ENCODE data around the gene SYNRG.
"Not testable (repeated sequence)": the region's sequence is repeated elsewhere in the genome, so short reads cannot be mapped to it uniquely, and the experiment has no call there.

Gene SYNRG

DNA sequence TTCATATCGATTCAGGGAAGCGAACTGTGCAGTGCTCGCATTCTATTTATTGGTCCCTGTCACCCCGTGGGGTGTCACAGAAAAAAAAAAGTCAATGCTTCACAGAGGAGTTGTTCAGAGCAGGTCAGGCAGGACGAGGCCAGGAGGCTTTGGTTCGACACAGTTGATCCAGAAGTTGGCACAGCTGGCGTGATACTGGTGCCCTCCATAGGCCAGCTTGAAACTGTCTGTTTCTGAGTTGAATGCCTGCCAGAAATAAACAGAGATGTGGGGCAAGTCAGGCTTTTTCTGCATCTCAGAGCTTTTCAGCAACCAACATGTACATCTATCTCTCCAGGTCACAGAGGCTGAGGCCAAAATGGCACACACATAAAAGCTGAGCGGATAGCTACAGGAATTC is 90.4 kb downstream of the SYNRG start:
- H3K27ac ChIP-seq (ENCODE audit: poor library complexity, severe bottlenecking), result no peak overlapping the region
- H3K27me3 ChIP-seq (ENCODE audit: insufficient read depth, poor library complexity, severe bottlenecking), result no peaks in the 10 kb centered on the region
- no peak overlapping the region for H3K4me3 ChIP-seq (ENCODE audit: severe bottlenecking)
- DNase-seq (ENCODE audit: low spot score), result no peak
- H3K36me3 ChIP-seq (ENCODE audit: low read depth), result peaks cover 36% of the 10 kb centered on the region
- no peak for ATAC-seq (ENCODE audit: low read depth)
- no peaks in the 10 kb centered on the region for H3K9me3 ChIP-seq (ENCODE audit: severe bottlenecking)
- TF ChIP-seq CTCF (IDR thresholded peaks at IDR 0.05; ENCODE audit: poor library complexity, severe bottlenecking), result peak; percentile 21
- H3K4me1 ChIP-seq (ENCODE audit: insufficient read depth, poor library complexity, severe bottlenecking), result peaks cover 3% of the 10 kb centered on the region

DNA sequence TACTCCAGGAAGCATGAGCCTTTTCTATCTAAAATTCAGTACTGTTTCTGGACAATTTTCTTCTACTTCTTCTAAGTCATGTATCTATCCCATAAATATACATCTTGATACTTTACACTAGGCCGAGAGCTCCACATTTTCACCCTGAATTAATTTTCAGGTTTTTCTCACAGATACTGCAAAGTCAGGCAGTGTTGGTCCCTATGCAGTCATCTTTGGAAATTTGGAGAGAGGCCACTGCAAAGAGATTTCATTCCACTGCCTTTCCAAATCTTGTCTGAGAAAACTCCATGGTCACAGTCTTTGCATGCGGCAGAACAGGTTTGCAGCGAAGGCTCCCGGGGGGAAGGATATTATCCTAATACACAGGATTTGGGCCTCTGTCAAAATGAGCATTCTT is 91.3 kb downstream of the SYNRG start:
- peaks cover 40% of the 10 kb centered on the region for H3K36me3 ChIP-seq (ENCODE audit: low read depth)
- no peak for ATAC-seq (ENCODE audit: low read depth)
- H3K27ac ChIP-seq (ENCODE audit: poor library complexity, severe bottlenecking), result no peak overlapping the region
- no peaks in the 10 kb centered on the region for H3K9me3 ChIP-seq (ENCODE audit: severe bottlenecking)
- H3K4me1 ChIP-seq (ENCODE audit: insufficient read depth, poor library complexity, severe bottlenecking), result peaks cover 3% of the 10 kb centered on the region
- DNase-seq (ENCODE audit: low spot score), result no peak
- no peaks in the 10 kb centered on the region for H3K27me3 ChIP-seq (ENCODE audit: insufficient read depth, poor library complexity, severe bottlenecking)
- H3K4me3 ChIP-seq (ENCODE audit: severe bottlenecking), result no peak overlapping the region
- no peak for TF ChIP-seq CTCF (IDR thresholded peaks at IDR 0.05; ENCODE audit: poor library complexity, severe bottlenecking)

DNA sequence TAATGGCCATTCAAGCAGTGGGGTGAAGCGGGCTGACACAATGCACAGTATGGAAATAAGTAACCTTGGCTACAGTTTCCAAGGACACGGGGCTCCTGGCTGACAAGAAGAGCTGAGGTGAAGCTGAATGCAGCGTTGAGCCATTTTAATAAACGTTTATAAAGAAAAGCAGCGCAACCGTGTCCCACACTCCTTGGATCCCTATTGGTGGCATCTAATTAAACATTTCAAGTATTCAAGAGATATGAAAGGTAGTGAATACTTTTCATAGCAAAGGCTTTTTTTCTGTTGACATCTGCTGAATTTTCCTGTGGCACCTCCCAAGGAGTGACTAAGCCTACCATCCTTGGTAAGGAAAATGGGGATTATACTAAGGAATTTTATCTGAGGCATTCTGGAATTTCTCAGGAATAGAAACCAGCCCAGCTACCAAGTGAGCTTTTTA is 93.1 kb downstream of the SYNRG start:
- Histone ChIP-seq H3K4me1 (ENCODE audit: insufficient read depth, poor library complexity, severe bottlenecking) (peaks cover 3% of the 10 kb centered on the region), H3K27ac (ENCODE audit: poor library complexity, severe bottlenecking) (peak overlapping the region; percentile 40), H3K27me3 (ENCODE audit: insufficient read depth, poor library complexity, severe bottlenecking) (no peaks in the 10 kb centered on the region), H3K36me3 (ENCODE audit: low read depth) (peaks cover 52% of the 10 kb centered on the region), H3K9me3 (ENCODE audit: severe bottlenecking) (no peaks in the 10 kb centered on the region), H3K4me3 (ENCODE audit: severe bottlenecking) (no peak overlapping the region)
- DNase-seq (ENCODE audit: low spot score), result no peak
- no peak for TF ChIP-seq CTCF (IDR thresholded peaks at IDR 0.05; ENCODE audit: poor library complexity, severe bottlenecking)
- ATAC-seq (ENCODE audit: low read depth), result peak; percentile 66; the same call in 2 of the 3 replicates

- Histone ChIP-seq H3K27ac (ENCODE audit: poor library complexity, severe bottlenecking) (no peak overlapping the region), H3K9me3 (ENCODE audit: severe bottlenecking) (no peaks in the 10 kb centered on the region), H3K4me1 (ENCODE audit: insufficient read depth, poor library complexity, severe bottlenecking) (peaks cover 3% of the 10 kb centered on the region), H3K36me3 (ENCODE audit: low read depth) (peaks cover 61% of the 10 kb centered on the region), H3K4me3 (ENCODE audit: severe bottlenecking) (no peak overlapping the region), H3K27me3 (ENCODE audit: insufficient read depth, poor library complexity, severe bottlenecking) (no peaks in the 10 kb centered on the region)
- DNase-seq (ENCODE audit: low spot score), result no peak
- no peak for TF ChIP-seq CTCF (IDR thresholded peaks at IDR 0.05; ENCODE audit: poor library complexity, severe bottlenecking)
- no peak for ATAC-seq (ENCODE audit: low read depth)
Measured at GRCh38 chr17:37513711-37514110, 95.5 kb downstream of the SYNRG start.

DNA sequence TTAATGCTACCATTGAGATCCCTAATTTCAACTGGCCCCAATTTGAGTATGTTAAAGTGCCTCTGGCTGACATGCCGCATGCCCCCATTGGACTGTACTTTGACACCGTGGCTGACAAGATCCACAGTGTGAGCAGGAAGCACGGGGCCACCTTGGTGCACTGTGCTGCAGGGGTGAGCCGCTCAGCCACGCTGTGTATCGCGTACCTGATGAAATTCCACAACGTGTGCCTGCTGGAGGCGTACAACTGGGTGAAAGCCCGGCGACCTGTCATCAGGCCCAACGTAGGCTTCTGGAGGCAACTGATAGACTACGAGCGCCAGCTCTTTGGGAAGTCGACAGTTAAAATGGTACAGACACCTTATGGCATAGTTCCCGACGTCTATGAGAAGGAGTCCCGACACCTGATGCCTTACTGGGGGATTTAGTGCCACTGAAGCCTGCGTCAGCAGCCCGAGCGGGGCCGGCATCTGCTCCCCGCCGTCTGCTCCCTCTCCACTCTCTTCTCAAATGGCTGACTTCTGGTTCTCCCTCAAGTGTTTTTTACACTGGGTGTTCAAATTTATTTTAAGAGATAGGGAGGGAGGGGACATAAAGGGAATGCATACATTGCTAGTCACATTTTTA is 96.7 kb downstream of the SYNRG start:
- peaks cover 57% of the 10 kb centered on the region for H3K36me3 ChIP-seq (ENCODE audit: low read depth)
- no peaks in the 10 kb centered on the region for H3K27me3 ChIP-seq (ENCODE audit: insufficient read depth, poor library complexity, severe bottlenecking)
- no peak overlapping the region for H3K27ac ChIP-seq (ENCODE audit: poor library complexity, severe bottlenecking)
- DNase-seq (ENCODE audit: low spot score) (no peak), ATAC-seq (ENCODE audit: low read depth) (no peak)
- H3K4me3 ChIP-seq (ENCODE audit: severe bottlenecking), result no peak overlapping the region
- no peaks in the 10 kb centered on the region for H3K9me3 ChIP-seq (ENCODE audit: severe bottlenecking)
- peaks cover 3% of the 10 kb centered on the region for H3K4me1 ChIP-seq (ENCODE audit: insufficient read depth, poor library complexity, severe bottlenecking)
- no peak for TF ChIP-seq CTCF (IDR thresholded peaks at IDR 0.05; ENCODE audit: poor library complexity, severe bottlenecking)

DNA sequence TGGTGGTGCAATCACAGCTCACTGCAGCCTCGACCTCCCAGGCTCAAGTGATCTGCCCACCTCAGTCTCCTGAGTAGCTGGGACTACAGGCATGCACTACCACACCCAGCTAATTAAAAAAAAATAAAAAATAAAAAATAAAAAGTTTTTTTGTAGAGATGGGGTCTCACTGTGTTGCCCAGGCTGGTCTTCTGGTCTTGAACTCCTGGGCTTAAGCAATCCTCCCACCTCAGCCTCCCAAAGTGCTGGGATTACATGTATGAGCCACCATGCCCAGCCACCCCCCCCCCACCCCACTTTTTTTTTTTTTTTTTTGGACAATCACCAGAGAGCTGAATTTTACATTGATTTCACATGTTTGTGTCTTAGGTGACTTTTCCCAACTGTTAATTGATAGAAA is 97.6 kb downstream of the SYNRG start:
- not testable (repeated sequence) for H3K9me3 ChIP-seq (ENCODE audit: severe bottlenecking); H3K27me3 ChIP-seq (ENCODE audit: insufficient read depth, poor library complexity, severe bottlenecking); DNase-seq (ENCODE audit: low spot score); ATAC-seq (ENCODE audit: low read depth); H3K27ac ChIP-seq (ENCODE audit: poor library complexity, severe bottlenecking); H3K4me1 ChIP-seq (ENCODE audit: insufficient read depth, poor library complexity, severe bottlenecking); H3K4me3 ChIP-seq (ENCODE audit: severe bottlenecking)
- peaks cover 53% of the 10 kb centered on the region for H3K36me3 ChIP-seq (ENCODE audit: low read depth)

Data from RWPE2 (cell line).